Neural cell (in vitro differentiated cells): ENCODE data around the gene CPA3. TPM values are rescaled to one million over a fixed set of nuclear protein-coding genes. Genes with fewer than 3 reads are reported as not detected.

Experiments used
- H2AFZ ChIP-seq: fragments of 200-600, 300-800 bp; sonication (generic), shearing (Covaris generic); 2 replicates; pipeline ENCODE4 v1.6.0; 2014; ENCODE audit warnings: low read depth, mild to moderate bottlenecking, antibody characterized with exemption, low read length, moderate library complexity
- H3F3A ChIP-seq: fragments of 200-600 bp; shearing (Covaris generic); 2 replicates; pipeline ENCODE4 v1.6.1; 2016; ENCODE audit warnings: mild to moderate bottlenecking, moderate library complexity, mixed read lengths, antibody characterized with exemption, low read length; ENCODE audit not compliant: insufficient read depth, poor library complexity, severe bottlenecking
- H3K27ac ChIP-seq: fragments of 200-600, 300-800 bp; sonication (generic), shearing (Covaris generic); 2 replicates; pipeline ENCODE4 v1.5.1; 2014; ENCODE audit warnings: mild to moderate bottlenecking, low read length, moderate library complexity
- H3K27me3 ChIP-seq: fragments of 300-800, 200-600 bp; sonication (generic), shearing (Covaris generic); 2 replicates; pipeline ENCODE4 v1.6.0; 2014; ENCODE audit warnings: mild to moderate bottlenecking, low read depth, low read length, moderate library complexity; ENCODE audit not compliant: insufficient read depth
- H3K36me3 ChIP-seq: fragments of 300-800, 200-600 bp; sonication (generic), shearing (Covaris generic); 2 replicates; pipeline ENCODE4 v1.5.1; 2014; ENCODE audit warnings: mild to moderate bottlenecking, antibody characterized with exemption, low read length, moderate library complexity; ENCODE audit not compliant: insufficient read depth
- H3K4me2 ChIP-seq: fragments of 300-800, 200-600 bp; sonication (generic), shearing (Covaris generic); 2 replicates; pipeline ENCODE4 v1.6.0; 2014; ENCODE audit warnings: mild to moderate bottlenecking, low read length
- H3K4me3 ChIP-seq: fragments of 300-800, 200-600 bp; sonication (generic), shearing (Covaris generic); 2 replicates; pipeline ENCODE4 v1.5.1; 2014; ENCODE audit warnings: mild to moderate bottlenecking, low read length, moderate library complexity
- H3K79me2 ChIP-seq: fragments of 200-600 bp; shearing (Covaris generic); replicated peaks from 2 replicates; pipeline ENCODE4 v1.6.0; 2014; ENCODE audit warnings: mild to moderate bottlenecking, low read length, moderate library complexity; ENCODE audit not compliant: insufficient read depth
- H3K9ac ChIP-seq: fragments of 300-800, 200-600 bp; sonication (generic), shearing (Covaris generic); 2 replicates; pipeline ENCODE4 v1.6.1; 2016; ENCODE audit warnings: mild to moderate bottlenecking, low read length, mixed read lengths
- H3K9me2 ChIP-seq: fragments of 200-600 bp; shearing (Covaris generic); 2 replicates; pipeline ENCODE4 v1.6.1; 2016; ENCODE audit warnings: mild to moderate bottlenecking, low read length, mixed read lengths; ENCODE audit not compliant: insufficient read depth
- H3K9me3 ChIP-seq: fragments of 200-600, 300-800 bp; sonication (generic), shearing (Covaris generic); 2 replicates; pipeline ENCODE4 v1.6.1; 2016; ENCODE audit warnings: mild to moderate bottlenecking, mixed run types, low read length, moderate library complexity, mixed read lengths
- H4K20me1 ChIP-seq: fragments of 200-600 bp; shearing (Covaris generic); 2 replicates; pipeline ENCODE4 v1.6.1; 2016; ENCODE audit warnings: mild to moderate bottlenecking, mixed run types; ENCODE audit not compliant: insufficient read depth
- CTCF ChIP-seq: fragments of 450-650 bp; IDR thresholded peaks from 2 replicates; pipeline ENCODE4 v1.5.1; 2014; ENCODE audit warnings: antibody characterized with exemption, mild to moderate bottlenecking, moderate library complexity; ENCODE audit not compliant: poor library complexity, severe bottlenecking
- EP300 ChIP-seq: fragments of 450-650 bp; conservative IDR thresholded peaks from 2 replicates; pipeline ENCODE4 v1.6.1; 2014; ENCODE audit warnings: antibody characterized with exemption, mild to moderate bottlenecking, moderate library complexity; ENCODE audit not compliant: poor library complexity, severe bottlenecking
- EZH2 ChIP-seq: fragments of 200-600, 300-800 bp; shearing (Covaris generic), sonication (generic); IDR thresholded peaks from 2 replicates; pipeline ENCODE4 v1.6.1; 2014; ENCODE audit warnings: antibody characterized with exemption, low read length, borderline replicate concordance, mild to moderate bottlenecking; ENCODE audit not compliant: insufficient read depth, poor library complexity, severe bottlenecking
- MXI1 ChIP-seq: fragments of 450-650 bp; conservative IDR thresholded peaks from 2 replicates; pipeline ENCODE4 v1.6.1; 2014; ENCODE audit warnings: antibody characterized with exemption, mild to moderate bottlenecking; ENCODE audit not compliant: poor library complexity, severe bottlenecking
- POLR2AphosphoS5 ChIP-seq: IDR thresholded peaks from 2 replicates; pipeline ENCODE4 v1.6.1; 2012
- RAD21 ChIP-seq: fragments of 450-650 bp; conservative IDR thresholded peaks from 2 replicates; pipeline ENCODE4 v1.6.1; 2014; ENCODE audit warnings: antibody characterized with exemption, mild to moderate bottlenecking, moderate library complexity
- SMC3 ChIP-seq: fragments of 450-650 bp; conservative IDR thresholded peaks from 2 replicates; pipeline ENCODE4 v1.6.1; 2014; ENCODE audit warnings: antibody characterized with exemption, mild to moderate bottlenecking, moderate library complexity; ENCODE audit not compliant: poor library complexity
- TAF1 ChIP-seq: IDR thresholded peaks from 2 replicates; pipeline ENCODE4 v1.6.1; 2012; ENCODE audit warnings: low read depth
- polyA plus RNA-seq: library from polyadenylated mRNA; depleted of rRNA; stranded (reverse); fragments of >200 nt; gene quantifications from 2 replicates; pipeline ENCODE4 v1.2.3, GENCODE V29; 2014
- TF ChIP-seq, protein P1 (sequence below): IDR thresholded peaks from 2 replicates; pipeline ENCODE4 v1.6.1; 2012; ENCODE audit warnings: borderline replicate concordance

The CPA3 gene
- polyA plus RNA-seq, 1 donor from 2014 or later: not detected

DNA sequence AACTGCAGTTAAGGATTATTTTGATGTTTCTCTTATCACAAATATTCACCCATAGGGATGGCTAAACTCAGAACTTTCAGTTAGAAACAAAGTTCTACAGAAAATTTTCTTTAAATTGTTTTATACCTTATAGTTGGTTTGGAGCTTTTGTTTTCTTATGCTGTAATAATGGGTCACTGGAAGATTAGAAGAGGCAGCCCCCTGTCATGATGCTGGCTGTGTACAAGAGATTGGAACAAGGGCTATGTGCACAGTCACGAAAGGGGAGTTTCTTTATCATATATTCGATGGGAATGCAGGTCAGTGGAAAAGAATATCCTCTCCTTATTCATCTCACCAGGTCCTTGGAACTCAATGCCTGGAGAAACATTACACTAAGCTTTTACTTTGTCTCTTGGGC is 12.0 kb upstream of the CPA3 start:
- Histone ChIP-seq H3K9me2 (no peaks in the 10 kb centered on the region), H3F3A (no peaks in the 10 kb centered on the region), H3K36me3 (no peaks in the 10 kb centered on the region), H3K27ac (no peak overlapping the region), H2AFZ (no peak overlapping the region), H3K27me3 (no peaks in the 10 kb centered on the region), H3K79me2 (no peaks in the 10 kb centered on the region), H4K20me1 (no peaks in the 10 kb centered on the region), H3K9ac (no peak overlapping the region), H3K9me3 (no peaks in the 10 kb centered on the region), H3K4me2 (no peak overlapping the region), H3K4me3 (no peak overlapping the region)
- TF ChIP-seq MXI1: no peak

GRCh38 chr3:148854061-148854460 is 11.0 kb upstream of the CPA3 start:
- Histone ChIP-seq H3K27ac (no peak overlapping the region), H3K4me3 (no peak overlapping the region), H3K9ac (no peak overlapping the region)

More at GRCh38 chr3:148854061-148854460, 11.0 kb upstream of the CPA3 start:
- H3K9me2 ChIP-seq: no peaks in the 10 kb centered on the region
- H3F3A ChIP-seq: no peaks in the 10 kb centered on the region
- no peaks in the 10 kb centered on the region for H3K79me2 ChIP-seq
- H3K9me3 ChIP-seq: no peaks in the 10 kb centered on the region
- H3K36me3 ChIP-seq: no peaks in the 10 kb centered on the region
- H3K27me3 ChIP-seq: no peaks in the 10 kb centered on the region
- no peaks in the 10 kb centered on the region for H4K20me1 ChIP-seq
- H3K4me2 ChIP-seq: no peak overlapping the region
- H2AFZ ChIP-seq: no peak overlapping the region
- TF ChIP-seq SMC3: no peak
- TF ChIP-seq EP300: no peak
- no peak for TF ChIP-seq RAD21
- TF ChIP-seq POLR2AphosphoS5: no peak
- TF ChIP-seq, protein P1, sequence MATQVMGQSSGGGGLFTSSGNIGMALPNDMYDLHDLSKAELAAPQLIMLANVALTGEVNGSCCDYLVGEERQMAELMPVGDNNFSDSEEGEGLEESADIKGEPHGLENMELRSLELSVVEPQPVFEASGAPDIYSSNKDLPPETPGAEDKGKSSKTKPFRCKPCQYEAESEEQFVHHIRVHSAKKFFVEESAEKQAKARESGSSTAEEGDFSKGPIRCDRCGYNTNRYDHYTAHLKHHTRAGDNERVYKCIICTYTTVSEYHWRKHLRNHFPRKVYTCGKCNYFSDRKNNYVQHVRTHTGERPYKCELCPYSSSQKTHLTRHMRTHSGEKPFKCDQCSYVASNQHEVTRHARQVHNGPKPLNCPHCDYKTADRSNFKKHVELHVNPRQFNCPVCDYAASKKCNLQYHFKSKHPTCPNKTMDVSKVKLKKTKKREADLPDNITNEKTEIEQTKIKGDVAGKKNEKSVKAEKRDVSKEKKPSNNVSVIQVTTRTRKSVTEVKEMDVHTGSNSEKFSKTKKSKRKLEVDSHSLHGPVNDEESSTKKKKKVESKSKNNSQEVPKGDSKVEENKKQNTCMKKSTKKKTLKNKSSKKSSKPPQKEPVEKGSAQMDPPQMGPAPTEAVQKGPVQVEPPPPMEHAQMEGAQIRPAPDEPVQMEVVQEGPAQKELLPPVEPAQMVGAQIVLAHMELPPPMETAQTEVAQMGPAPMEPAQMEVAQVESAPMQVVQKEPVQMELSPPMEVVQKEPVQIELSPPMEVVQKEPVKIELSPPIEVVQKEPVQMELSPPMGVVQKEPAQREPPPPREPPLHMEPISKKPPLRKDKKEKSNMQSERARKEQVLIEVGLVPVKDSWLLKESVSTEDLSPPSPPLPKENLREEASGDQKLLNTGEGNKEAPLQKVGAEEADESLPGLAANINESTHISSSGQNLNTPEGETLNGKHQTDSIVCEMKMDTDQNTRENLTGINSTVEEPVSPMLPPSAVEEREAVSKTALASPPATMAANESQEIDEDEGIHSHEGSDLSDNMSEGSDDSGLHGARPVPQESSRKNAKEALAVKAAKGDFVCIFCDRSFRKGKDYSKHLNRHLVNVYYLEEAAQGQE: no peak
- no peak for TF ChIP-seq MXI1
- TF ChIP-seq TAF1: no peak
- TF ChIP-seq CTCF: no peak
- no peak for TF ChIP-seq EZH2
